Activated CD8-positive, alpha-beta memory T cell treated with anti-CD3 and anti-CD28 coated beads, Interleukin-2, amount 50 U/mL, for 4 hours (primary cell): ENCODE data around the gene FHAD1.
"Not testable (repeated sequence)": the region's sequence is repeated elsewhere in the genome, so short reads cannot be mapped to it uniquely, and the experiment has no call there.

ENCODE experiments used
- DNase-seq: peaks from one replicate; pipeline ENCODE4 v3.0.0-alpha.2; 2020

The FHAD1 gene

GRCh38 chr1:15279576-15280230, 32.7 kb downstream of the FHAD1 start:
- no peak for DNase-seq

- DNase-seq, result no peak
Measured at GRCh38 chr1:15280416-15280815, 33.4 kb downstream of the FHAD1 start.

- DNase-seq, result no peak
Measured at GRCh38 chr1:15282038-15282437, 35.0 kb downstream of the FHAD1 start.

- DNase-seq, result no peak
Measured at GRCh38 chr1:15282810-15283474, 35.9 kb downstream of the FHAD1 start.

- no peak for DNase-seq
Measured at GRCh38 chr1:15283526-15283925, 36.5 kb downstream of the FHAD1 start.

- DNase-seq, result no peak
Measured at GRCh38 chr1:15286452-15286851, 39.4 kb downstream of the FHAD1 start.

- DNase-seq, result no peak
Measured at GRCh38 chr1:15287035-15287979, 40.3 kb downstream of the FHAD1 start.

GRCh38 chr1:15288173-15288926, 41.3 kb downstream of the FHAD1 start:
- DNase-seq, result no peak

GRCh38 chr1:15289251-15289651, 42.2 kb downstream of the FHAD1 start:
- DNase-seq, result no peak

GRCh38 chr1:15290382-15290781, 43.4 kb downstream of the FHAD1 start:
- no peak for DNase-seq

- no peak for DNase-seq
Measured at GRCh38 chr1:15295696-15296095, 48.7 kb downstream of the FHAD1 start.

GRCh38 chr1:15296585-15297321, 49.7 kb downstream of the FHAD1 start:
- no peak for DNase-seq

- not testable (repeated sequence) for DNase-seq
Measured at GRCh38 chr1:15297975-15298374, 51.0 kb downstream of the FHAD1 start.

GRCh38 chr1:15299179-15299578, 52.2 kb downstream of the FHAD1 start:
- no peak for DNase-seq

GRCh38 chr1:15299806-15300205, 52.8 kb downstream of the FHAD1 start:
- DNase-seq, result no peak

- no peak for DNase-seq
Measured at GRCh38 chr1:15303935-15304334, 56.9 kb downstream of the FHAD1 start.

GRCh38 chr1:15304708-15305467, 57.9 kb downstream of the FHAD1 start:
- peak; percentile 76 for DNase-seq

GRCh38 chr1:15305468-15305770, 58.4 kb downstream of the FHAD1 start:
- no peak for DNase-seq

GRCh38 chr1:15306352-15306751, 59.3 kb downstream of the FHAD1 start:
- not testable (repeated sequence) for DNase-seq

GRCh38 chr1:15308135-15308534, 61.1 kb downstream of the FHAD1 start:
- DNase-seq, result no peak

- no peak for DNase-seq
Measured at GRCh38 chr1:15308621-15309027, 61.6 kb downstream of the FHAD1 start.

- no peak for DNase-seq
Measured at GRCh38 chr1:15309687-15310086, 62.7 kb downstream of the FHAD1 start.
